GM21723 (cell line): ENCODE results near the gene MED15.
"Not testable (repeated sequence)": the region's sequence is repeated elsewhere in the genome, so short reads cannot be mapped to it uniquely, and the experiment has no call there.

Source experiments
- ATAC-seq: cut with Tn5 transposase; IDR thresholded peaks from one replicate; pipeline ENCODE4 v1.9.1; 2021; ENCODE audit warnings: mild to moderate bottlenecking, moderate library complexity; ENCODE audit not compliant: unreplicated experiment

Gene MED15

GRCh38 chr22:20508067-20508755 lies 801 bp downstream of the MED15 start:
- ATAC-seq, result not testable (repeated sequence)

- ATAC-seq, result no peak
These were observed 1.4 kb downstream of the MED15 start for GRCh38 chr22:20508815-20509271.

GRCh38 chr22:20509344-20510047 lies 2.1 kb downstream of the MED15 start:
- no peak for ATAC-seq

GRCh38 chr22:20510811-20511577 lies 3.6 kb downstream of the MED15 start:
- no peak for ATAC-seq

GRCh38 chr22:20511578-20512229 lies 4.3 kb downstream of the MED15 start:
- no peak for ATAC-seq

GRCh38 chr22:20514658-20515406 lies 7.4 kb downstream of the MED15 start:
- ATAC-seq, result no peak

- no peak for ATAC-seq
These were observed 9.0 kb downstream of the MED15 start for GRCh38 chr22:20516399-20516798.

GRCh38 chr22:20517422-20517821 lies 10.0 kb downstream of the MED15 start:
- ATAC-seq, result no peak

GRCh38 chr22:20517841-20518592 lies 10.6 kb downstream of the MED15 start:
- no peak for ATAC-seq

- no peak for ATAC-seq
These were observed 12.1 kb downstream of the MED15 start for GRCh38 chr22:20519558-20519957.

GRCh38 chr22:20520093-20520511 lies 12.7 kb downstream of the MED15 start:
- no peak for ATAC-seq

GRCh38 chr22:20522134-20523004 lies 15.0 kb downstream of the MED15 start:
- ATAC-seq, result no peak

- ATAC-seq, result no peak
These were observed 15.9 kb downstream of the MED15 start for GRCh38 chr22:20523086-20523983.

GRCh38 chr22:20524004-20524481 lies 16.6 kb downstream of the MED15 start:
- no peak for ATAC-seq

GRCh38 chr22:20525048-20525447 lies 17.6 kb downstream of the MED15 start:
- no peak for ATAC-seq

- ATAC-seq, result no peak
These were observed 18.9 kb downstream of the MED15 start for GRCh38 chr22:20526305-20526627.

GRCh38 chr22:20526628-20527355 lies 19.4 kb downstream of the MED15 start:
- no peak for ATAC-seq
